H9 (cell line): ENCODE results near the gene ARID1A. TPM values are rescaled to one million over a fixed set of nuclear protein-coding genes. Genes with fewer than 3 reads are reported as not detected.

ENCODE experiments used
- DNase-seq: peaks from one replicate; pipeline ENCODE4 v3.0.0-alpha.2; 2017
- H2AFZ ChIP-seq: one replicate; pipeline ENCODE4 v1.6.1; 2013; ENCODE audit warnings: mild to moderate bottlenecking, low read length, control low read depth, moderate library complexity
- H2AK5ac ChIP-seq: 2 replicates; pipeline ENCODE4 v1.6.1; 2013; ENCODE audit warnings: low read length, control low read depth, mixed read lengths; ENCODE audit not compliant: insufficient read length
- H2BK120ac ChIP-seq: one replicate; pipeline ENCODE4 v1.6.1; 2013; ENCODE audit warnings: low read depth, mild to moderate bottlenecking, low read length, control low read depth, inconsistent platforms; ENCODE audit not compliant: poor library complexity, severe bottlenecking
- H2BK12ac ChIP-seq: 2 replicates; pipeline ENCODE4 v1.6.1; 2013; ENCODE audit warnings: low read length, control low read depth, mixed read lengths, low read depth; ENCODE audit not compliant: insufficient read length
- H2BK15ac ChIP-seq: 2 replicates; pipeline ENCODE4 v1.6.1; 2013; ENCODE audit warnings: low read depth, low read length, control low read depth
- H2BK20ac ChIP-seq: one replicate; pipeline ENCODE4 v1.6.1; 2013; ENCODE audit warnings: low read depth, mild to moderate bottlenecking, low read length, control low read depth, inconsistent platforms; ENCODE audit not compliant: poor library complexity, severe bottlenecking
- H2BK5ac ChIP-seq: 2 replicates; pipeline ENCODE4 v1.6.1; 2013; ENCODE audit warnings: low read length, control low read depth, mixed read lengths; ENCODE audit not compliant: insufficient read length
- H3K14ac ChIP-seq: 2 replicates; pipeline ENCODE4 v1.6.1; 2013; ENCODE audit warnings: low read length, control low read depth; ENCODE audit not compliant: insufficient read depth
- H3K18ac ChIP-seq: 2 replicates; pipeline ENCODE4 v1.6.1; 2013; ENCODE audit warnings: low read depth, mild to moderate bottlenecking, mixed read lengths, low read length, control low read depth; ENCODE audit not compliant: insufficient read length
- H3K23ac ChIP-seq: 2 replicates; pipeline ENCODE4 v1.6.1; 2013; ENCODE audit warnings: low read length, control low read depth, mixed read lengths, low read depth; ENCODE audit not compliant: insufficient read length
- H3K23me2 ChIP-seq: 2 replicates; pipeline ENCODE4 v1.6.1; 2013; ENCODE audit warnings: low read depth, mild to moderate bottlenecking, mixed read lengths, low read length, control low read depth; ENCODE audit not compliant: insufficient read length, poor library complexity, severe bottlenecking
- H3K27ac ChIP-seq: 2 replicates; pipeline ENCODE4 v1.5.1; 2013; ENCODE audit warnings: low read length, control low read depth, mixed read lengths, low read depth; ENCODE audit not compliant: insufficient read length
- H3K27me3 ChIP-seq: 2 replicates; pipeline ENCODE4 v1.6.1; 2013; ENCODE audit warnings: low read length, control low read depth, inconsistent platforms; ENCODE audit not compliant: insufficient read depth
- H3K4ac ChIP-seq: 2 replicates; pipeline ENCODE4 v1.6.1; 2013; ENCODE audit warnings: low read depth, mild to moderate bottlenecking, control low read depth, inconsistent platforms, low read length, moderate library complexity
- H3K4me1 ChIP-seq: 2 replicates; pipeline ENCODE4 v1.6.1; 2013; ENCODE audit warnings: low read length, control low read depth, inconsistent platforms; ENCODE audit not compliant: insufficient read depth
- H3K4me2 ChIP-seq: 2 replicates; pipeline ENCODE4 v1.6.1; 2013; ENCODE audit warnings: low read length, control low read depth, mixed read lengths; ENCODE audit not compliant: insufficient read length, insufficient read depth
- H3K56ac ChIP-seq: 2 replicates; pipeline ENCODE4 v1.6.1; 2013; ENCODE audit warnings: low read depth, mild to moderate bottlenecking, mixed read lengths, low read length, control low read depth; ENCODE audit not compliant: insufficient read length
- H3K79me1 ChIP-seq: 2 replicates; pipeline ENCODE4 v1.6.1; 2013; ENCODE audit warnings: low read depth, mild to moderate bottlenecking, moderate library complexity, low read length, control low read depth, inconsistent platforms; ENCODE audit not compliant: insufficient read depth, poor library complexity, severe bottlenecking
- H3K79me2 ChIP-seq: 2 replicates; pipeline ENCODE4 v1.6.1; 2013; ENCODE audit warnings: low read length, control low read depth, inconsistent platforms; ENCODE audit not compliant: insufficient read depth
- H3K9ac ChIP-seq: 2 replicates; pipeline ENCODE4 v1.6.1; 2013; ENCODE audit warnings: low read length, control low read depth, mixed read lengths; ENCODE audit not compliant: insufficient read length; ENCODE audit errors: extremely low read depth
- H3K9me3 ChIP-seq: one replicate; pipeline ENCODE4 v1.6.1; 2013; ENCODE audit warnings: low read depth, low read length, inconsistent platforms; ENCODE audit not compliant: control insufficient read depth
- H3T11ph ChIP-seq: one replicate; pipeline ENCODE4 v1.6.1; 2013; ENCODE audit warnings: mild to moderate bottlenecking, low read length, control low read depth, inconsistent platforms
- H4K20me1 ChIP-seq: one replicate; pipeline ENCODE4 v1.6.1; 2013; ENCODE audit not compliant: control insufficient read depth, insufficient read length, insufficient read depth
- H4K5ac ChIP-seq: 2 replicates; pipeline ENCODE4 v1.6.1; 2013; ENCODE audit warnings: low read depth, mild to moderate bottlenecking, mixed read lengths, low read length, control low read depth; ENCODE audit not compliant: insufficient read length
- H4K8ac ChIP-seq: replicated peaks from 2 replicates; pipeline ENCODE4 v1.6.1; 2013; ENCODE audit warnings: low read length, control low read depth, mixed read lengths, low read depth; ENCODE audit not compliant: insufficient read length
- H4K91ac ChIP-seq: 2 replicates; pipeline ENCODE4 v1.6.1; 2013; ENCODE audit warnings: low read depth, mild to moderate bottlenecking, moderate library complexity, mixed read lengths, low read length, control low read depth; ENCODE audit not compliant: insufficient read length
- H3K27ac Mint-ChIP-seq, 3 experiments: 2 replicates in 2 of 3; 3 replicates in 1 of 3; pipeline ENCODE4 v1.8.0; 2020 to 2021; ENCODE audit warnings: mixed read lengths in 3 of 3, mild to moderate bottlenecking in 1 of 3, moderate library complexity in 1 of 3
- H3K27me3 Mint-ChIP-seq: 2 replicates; pipeline ENCODE4 v1.8.0; 2021; ENCODE audit warnings: low read depth, mild to moderate bottlenecking, moderate library complexity, mixed read lengths
- H3K36me3 Mint-ChIP-seq, 3 experiments: 2 replicates in 2 of 3; 3 replicates in 1 of 3; pipeline ENCODE4 v1.8.0; 2020 to 2021; ENCODE audit warnings: low read depth in 3 of 3, mixed read lengths in 3 of 3; ENCODE audit not compliant: insufficient read depth in 1 of 3
- H3K4me1 Mint-ChIP-seq, 2 experiments: 2 replicates each; pipeline ENCODE4 v1.8.0; 2020; ENCODE audit warnings: mixed read lengths in 2 of 2
- H3K4me3 Mint-ChIP-seq, 2 experiments: 2 replicates in 1 of 2; 3 replicates in 1 of 2; pipeline ENCODE4 v1.8.0; 2020 to 2021; ENCODE audit warnings: mild to moderate bottlenecking in 2 of 2, mixed read lengths in 2 of 2, moderate library complexity in 1 of 2
- H3K9me3 Mint-ChIP-seq, 2 experiments: 2 replicates in 1 of 2; 3 replicates in 1 of 2; pipeline ENCODE4 v1.8.0; 2020; ENCODE audit warnings: mild to moderate bottlenecking in 2 of 2, mixed read lengths in 2 of 2, moderate library complexity in 1 of 2
- WGBS: extraction: QIAGEN DNeasy Blood & Tissue Kit; methylation state at CpG from one replicate; pipeline ENCODE4 v1.1.7; 2013; ENCODE audit warnings: missing lambda C conversion rate, low lambda C conversion rate, mixed read lengths; ENCODE audit not compliant: insufficient read length; ENCODE audit errors: extremely low coverage; 5-methylcytosine and 5-hydroxymethylcytosine counted together
- total RNA-seq: library from RNA; stranded (reverse); gene quantifications from 2 replicates; pipeline ENCODE4 v1.2.1, GENCODE V29; 2021
- TF ChIP-seq, protein P1 (sequence below): fragments of 200-600 bp; sonication (generic); conservative IDR thresholded peaks from 3 replicates; pipeline ENCODE4 v1.8.0; 2021; ENCODE audit warnings: antibody characterized with exemption, mild to moderate bottlenecking

ARID1A gene
- total RNA-seq, 1 experiment from 2014 or later: 147 TPM

DNA sequence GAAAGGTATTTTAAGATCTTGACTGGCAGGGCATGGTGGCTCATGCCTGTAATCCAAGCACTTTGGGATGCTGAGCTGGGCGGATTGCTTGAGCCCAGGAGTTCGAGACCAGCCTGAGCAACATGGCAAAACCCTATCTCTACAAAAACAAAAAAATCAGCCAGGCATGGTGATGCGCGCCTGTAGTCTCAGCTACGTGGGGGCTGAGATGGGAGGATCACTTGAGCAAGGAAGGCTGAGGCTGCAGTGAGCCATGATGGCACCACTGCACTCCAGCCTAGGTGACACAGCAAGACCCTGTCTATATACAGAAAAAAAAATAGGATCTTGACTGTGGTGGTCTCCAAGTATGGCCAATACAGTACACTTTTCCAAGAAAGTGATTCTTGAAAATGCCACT is 16.0 kb downstream of the ARID1A start:
- Histone ChIP-seq H3K79me1 (peaks cover 10% of the 10 kb centered on the region), H2AK5ac (no peak overlapping the region), H3K23ac (no peak overlapping the region), H3K23me2 (no peaks in the 10 kb centered on the region), H3K14ac (no peak overlapping the region), H4K91ac (no peak overlapping the region), H3K4me1 (no peaks in the 10 kb centered on the region), H3K9ac (no peak overlapping the region), H2BK12ac (no peak overlapping the region), H3K4ac (no peak overlapping the region), H3K18ac (no peak overlapping the region), H3T11ph (no peak overlapping the region), H2BK120ac (no peak overlapping the region), H3K27ac (no peak overlapping the region), H2BK5ac (no peak overlapping the region), H2BK15ac (no peak overlapping the region), H2BK20ac (no peak overlapping the region), H3K56ac (no peak overlapping the region), H2AFZ (no peak overlapping the region), H3K9me3 (no peaks in the 10 kb centered on the region), H4K8ac (no peak overlapping the region), H3K79me2 (peaks cover 64% of the 10 kb centered on the region; the same call in 1 of the 2 replicates), H3K4me2 (no peak overlapping the region), H4K20me1 (no peaks in the 10 kb centered on the region), H4K5ac (no peak overlapping the region), H3K27me3 (no peaks in the 10 kb centered on the region)
- Mint-ChIP-seq H3K27ac (peak overlapping the region in 1 of 3 experiments; percentile 62; a peak in 2 of 7 replicates), H3K4me1 (peaks cover 31 to 34% of the 10 kb centered on the region in 2 experiments), H3K36me3 (peaks cover 11 to 47% (median 27%) of the 10 kb centered on the region in 3 experiments), H3K4me3 (no peak overlapping the region), H3K27me3 (no peaks in the 10 kb centered on the region; the same call in 1 of the 2 replicates), H3K9me3 (no peaks in the 10 kb centered on the region)
- no CpG with 5 or more reads among the region's 5 CpGs for WGBS
- no peak for DNase-seq
- TF ChIP-seq, protein P1, sequence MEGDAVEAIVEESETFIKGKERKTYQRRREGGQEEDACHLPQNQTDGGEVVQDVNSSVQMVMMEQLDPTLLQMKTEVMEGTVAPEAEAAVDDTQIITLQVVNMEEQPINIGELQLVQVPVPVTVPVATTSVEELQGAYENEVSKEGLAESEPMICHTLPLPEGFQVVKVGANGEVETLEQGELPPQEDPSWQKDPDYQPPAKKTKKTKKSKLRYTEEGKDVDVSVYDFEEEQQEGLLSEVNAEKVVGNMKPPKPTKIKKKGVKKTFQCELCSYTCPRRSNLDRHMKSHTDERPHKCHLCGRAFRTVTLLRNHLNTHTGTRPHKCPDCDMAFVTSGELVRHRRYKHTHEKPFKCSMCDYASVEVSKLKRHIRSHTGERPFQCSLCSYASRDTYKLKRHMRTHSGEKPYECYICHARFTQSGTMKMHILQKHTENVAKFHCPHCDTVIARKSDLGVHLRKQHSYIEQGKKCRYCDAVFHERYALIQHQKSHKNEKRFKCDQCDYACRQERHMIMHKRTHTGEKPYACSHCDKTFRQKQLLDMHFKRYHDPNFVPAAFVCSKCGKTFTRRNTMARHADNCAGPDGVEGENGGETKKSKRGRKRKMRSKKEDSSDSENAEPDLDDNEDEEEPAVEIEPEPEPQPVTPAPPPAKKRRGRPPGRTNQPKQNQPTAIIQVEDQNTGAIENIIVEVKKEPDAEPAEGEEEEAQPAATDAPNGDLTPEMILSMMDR: no peak
